ENCODE data around the gene AGXT2. TPM values are rescaled to one million over a fixed set of nuclear protein-coding genes. Genes with fewer than 3 reads are reported as not detected.

The AGXT2 gene
- total and polyA plus RNA-seq, 2 of the 13 experiments (the other 11 are each of a cell fraction or from before 2014, with no cell fraction given) = 0.04 to 0.13 TPM

GRCh38 chr5:35003018-35003957 lies 44.5 kb downstream of the AGXT2 start:
- peak; percentile 94 for ATAC-seq
- H3K27me3 ChIP-seq (ENCODE audit: control insufficient read depth in 1 of 2, insufficient read depth in 2 of 2, low read length in 2 of 2) = no peaks in the 10 kb centered on the region
- H3K4me1 ChIP-seq (ENCODE audit: insufficient read depth, low read length) = no peaks in the 10 kb centered on the region
- in situ Hi-C loops (cut with HindIII; ENCODE audit: extremely low pct_ligation_motif_present, low pct_unique_long_range_greater_than_20kb) = loop anchor here (10.0 kb wide), 1 partner anchor 518 kb away; no protein-coding TSS in a partner anchor
- H3K9ac ChIP-seq (ENCODE audit: insufficient read depth, low read depth, low read length) = no peak overlapping the region
- no peaks in the 10 kb centered on the region for H3K36me3 ChIP-seq (replicated peaks in 1 of 2; ENCODE audit: control insufficient read depth in 1 of 2, insufficient read depth in 2 of 2, low read length in 2 of 2)
- H4K20me1 ChIP-seq (ENCODE audit: insufficient read depth, low read length) = no peaks in the 10 kb centered on the region
- no peak overlapping the region for H3K27ac ChIP-seq (ENCODE audit: extremely low read length, insufficient read depth, low read length)
- no peaks in the 10 kb centered on the region for H3K9me3 ChIP-seq (ENCODE audit: low read length)
- no peak overlapping the region for H3K4me2 ChIP-seq (ENCODE audit: low read depth, low read length)
- DNase-seq (ENCODE audit: low spot score) = peak; percentile 43
- no peak overlapping the region for H3K4me3 ChIP-seq (replicated peaks in 1 of 3; ENCODE audit: insufficient read depth in 1 of 3, low read depth in 2 of 3, low read length in 3 of 3)
- CTCF ChIA-PET (ENCODE audit: low intra/inter-chr PET ratio, low total read pairs) = interaction anchor here (3.0 kb wide), 1 partner anchor 46 kb away, joined by 24 read pairs; no protein-coding TSS in a partner anchor
- POLR2A ChIA-PET = interaction anchor here (0.6 kb wide), 1 partner anchor 19 kb away, joined by 4 read pairs; no protein-coding TSS in a partner anchor
- H2AFZ ChIP-seq (ENCODE audit: low read length) = no peak overlapping the region
- 19% methylated on average over 12 of the region's 18 CpGs for WGBS (ENCODE audit: low lambda C conversion rate)
- intact Hi-C loops (cut with micrococcal nuclease; ENCODE audit: unreplicated experiment) = loop anchor here (1.0 to 5.0 kb wide), 2 partner anchors 45 to 531 kb away; no protein-coding TSS in a partner anchor
- FAIRE-seq = peak; percentile 64
- BruUV-seq (replicated peaks) = no TSS peak
- H3K79me2 ChIP-seq (ENCODE audit: insufficient read depth, low read length) = no peaks in the 10 kb centered on the region
- TF ChIP-seq NR2F6 (IDR thresholded peaks at IDR 0.05) (no peak), NR2F6 (CRISPR knock-in tag; IDR thresholded peaks at IDR 0.05) (no peak), HOMEZ (CRISPR knock-in tag; IDR thresholded peaks at IDR 0.05; ENCODE audit: low read depth) (no peak), NONO (IDR thresholded peaks at IDR 0.05) (no peak), NONO (CRISPR knock-in tag; conservative IDR thresholded peaks at IDR 0.05) (no peak), RAD21 (CRISPR knock-in tag; IDR thresholded peaks at IDR 0.05) (peak; percentile 22; the same call in 1 of the 2 replicates), MIER2 (CRISPR knock-in tag; IDR thresholded peaks at IDR 0.05) (no peak), IKZF5 (CRISPR knock-in tag; IDR thresholded peaks at IDR 0.05) (no peak), ZNF629 (CRISPR knock-in tag; conservative IDR thresholded peaks at IDR 0.05) (no peak), CCDC6 (CRISPR knock-in tag; IDR thresholded peaks at IDR 0.05) (no peak), NFKB2 (CRISPR knock-in tag; IDR thresholded peaks at IDR 0.05; ENCODE audit: borderline replicate concordance) (no peak), HDAC1 (CRISPR knock-in tag; IDR thresholded peaks at IDR 0.05) (0 out of 2 replicates have a peak, but pooled peaks have one; percentile 14), ZNF362 (CRISPR knock-in tag; IDR thresholded peaks at IDR 0.05; ENCODE audit: borderline replicate concordance) (peak; percentile 91), ZNF616 (CRISPR knock-in tag; IDR thresholded peaks at IDR 0.05; ENCODE audit: low read depth) (no peak), ZNF781 (CRISPR knock-in tag; IDR thresholded peaks at IDR 0.05; ENCODE audit: borderline replicate concordance, not compliant biosample characterization) (no peak), AGO2 (optimal IDR thresholded peaks at IDR 0.05; ENCODE audit: low read depth, low read length) (no peak), POLR2AphosphoS2 (IDR thresholded peaks at IDR 0.05; ENCODE audit: low read depth, low read length) (no peak), XRCC5 (optimal IDR thresholded peaks at IDR 0.05; ENCODE audit: low read length) (peak; percentile 36), TBP (CRISPR knock-in tag; IDR thresholded peaks at IDR 0.05) (no peak)
